Subcutaneous adipose tissue (tissue), 4 donors: Measurements from ENCODE around the gene UNG. TPM values are rescaled to one million over a fixed set of nuclear protein-coding genes. Genes with fewer than 3 reads are reported as not detected.

Experiments used
- total RNA-seq, 4 donors: library from RNA; depleted of rRNA; stranded (reverse); fragments of >200 nt; gene quantifications; one replicate each; pipeline ENCODE4 v1.1.0, GENCODE V29; 2016
- TF ChIP-seq, protein P1 (sequence below): fragments of 450-650 bp; IDR thresholded peaks from one replicate; pipeline ENCODE4 v1.5.1; 2016; ENCODE audit warnings: low read depth, mild to moderate bottlenecking, control low read depth, antibody characterized with exemption, moderate library complexity

UNG gene
- total RNA-seq, 4 donors from 2014 or later: 24.1 to 39.6 (median 31.6) TPM

DNA sequence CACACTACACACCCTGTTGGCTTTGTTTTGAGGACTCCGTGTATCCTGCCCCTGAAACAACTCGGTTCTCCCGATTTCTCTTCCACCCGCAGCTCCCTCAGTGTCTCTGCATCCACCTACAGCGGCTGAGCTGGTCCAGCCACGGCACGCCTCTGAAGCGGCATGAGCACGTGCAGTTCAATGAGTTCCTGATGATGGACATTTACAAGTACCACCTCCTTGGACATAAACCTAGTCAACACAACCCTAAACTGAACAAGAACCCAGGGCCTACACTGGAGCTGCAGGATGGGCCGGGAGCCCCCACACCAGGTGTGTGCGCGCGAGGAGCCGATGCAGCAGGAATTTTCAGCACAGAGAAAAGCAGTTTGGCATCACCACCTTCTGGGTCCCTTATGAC lies 14.6 kb upstream of the UNG start:
- TF ChIP-seq, protein P1, sequence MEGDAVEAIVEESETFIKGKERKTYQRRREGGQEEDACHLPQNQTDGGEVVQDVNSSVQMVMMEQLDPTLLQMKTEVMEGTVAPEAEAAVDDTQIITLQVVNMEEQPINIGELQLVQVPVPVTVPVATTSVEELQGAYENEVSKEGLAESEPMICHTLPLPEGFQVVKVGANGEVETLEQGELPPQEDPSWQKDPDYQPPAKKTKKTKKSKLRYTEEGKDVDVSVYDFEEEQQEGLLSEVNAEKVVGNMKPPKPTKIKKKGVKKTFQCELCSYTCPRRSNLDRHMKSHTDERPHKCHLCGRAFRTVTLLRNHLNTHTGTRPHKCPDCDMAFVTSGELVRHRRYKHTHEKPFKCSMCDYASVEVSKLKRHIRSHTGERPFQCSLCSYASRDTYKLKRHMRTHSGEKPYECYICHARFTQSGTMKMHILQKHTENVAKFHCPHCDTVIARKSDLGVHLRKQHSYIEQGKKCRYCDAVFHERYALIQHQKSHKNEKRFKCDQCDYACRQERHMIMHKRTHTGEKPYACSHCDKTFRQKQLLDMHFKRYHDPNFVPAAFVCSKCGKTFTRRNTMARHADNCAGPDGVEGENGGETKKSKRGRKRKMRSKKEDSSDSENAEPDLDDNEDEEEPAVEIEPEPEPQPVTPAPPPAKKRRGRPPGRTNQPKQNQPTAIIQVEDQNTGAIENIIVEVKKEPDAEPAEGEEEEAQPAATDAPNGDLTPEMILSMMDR: no peak

DNA sequence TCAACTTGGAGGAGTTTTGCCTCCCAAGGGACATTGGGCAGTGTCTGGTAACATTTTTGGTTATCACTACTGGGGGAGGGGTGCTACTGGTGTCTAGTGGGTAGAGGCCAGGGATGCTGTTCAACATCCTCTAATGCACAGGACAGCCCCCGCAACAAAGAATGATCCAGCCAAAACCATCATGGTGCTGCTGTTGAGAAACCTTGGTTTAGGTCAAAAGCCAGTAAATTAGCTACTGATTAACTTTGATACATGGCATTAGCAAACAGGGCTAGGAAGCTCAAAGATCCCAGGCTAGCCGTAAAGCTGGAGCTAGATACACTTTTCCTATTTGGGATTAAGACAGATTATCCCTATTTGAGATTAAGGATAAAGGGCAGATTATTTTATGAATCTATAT lies 13.0 kb upstream of the UNG start:
- TF ChIP-seq, protein P1: no peak

DNA sequence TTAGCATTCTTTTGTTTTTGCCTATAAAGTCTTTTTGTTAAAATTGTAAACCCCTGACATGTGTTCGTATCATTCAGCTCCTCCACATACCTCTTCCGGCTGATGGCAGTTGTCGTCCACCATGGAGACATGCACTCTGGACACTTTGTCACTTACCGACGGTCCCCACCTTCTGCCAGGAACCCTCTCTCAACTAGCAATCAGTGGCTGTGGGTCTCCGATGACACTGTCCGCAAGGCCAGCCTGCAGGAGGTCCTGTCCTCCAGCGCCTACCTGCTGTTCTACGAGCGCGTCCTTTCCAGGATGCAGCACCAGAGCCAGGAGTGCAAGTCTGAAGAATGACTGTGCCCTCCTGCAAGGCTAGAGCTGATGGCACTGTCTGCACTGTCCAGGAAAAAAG lies 11.8 kb upstream of the UNG start:
- TF ChIP-seq, protein P1: no peak

DNA sequence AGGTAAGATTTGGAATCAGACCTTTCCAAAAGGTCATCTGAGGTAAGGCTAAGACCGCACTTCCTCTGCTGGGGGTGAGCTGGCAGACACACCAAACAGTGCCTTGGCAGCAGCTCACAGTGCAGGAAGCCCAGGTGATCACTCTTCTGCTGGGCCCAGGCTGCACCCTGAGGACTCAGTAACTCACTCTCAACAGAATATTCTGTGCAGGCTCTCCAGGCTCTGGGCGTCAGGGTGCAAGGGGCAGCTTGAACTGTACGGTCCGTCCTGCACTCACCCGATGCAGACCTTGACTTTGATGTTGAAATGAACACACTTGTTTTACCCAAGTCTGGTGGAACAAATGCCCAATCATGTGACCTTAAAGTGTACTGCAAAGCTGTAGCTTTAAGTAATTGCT lies 10.1 kb upstream of the UNG start:
- TF ChIP-seq, protein P1: no peak

DNA sequence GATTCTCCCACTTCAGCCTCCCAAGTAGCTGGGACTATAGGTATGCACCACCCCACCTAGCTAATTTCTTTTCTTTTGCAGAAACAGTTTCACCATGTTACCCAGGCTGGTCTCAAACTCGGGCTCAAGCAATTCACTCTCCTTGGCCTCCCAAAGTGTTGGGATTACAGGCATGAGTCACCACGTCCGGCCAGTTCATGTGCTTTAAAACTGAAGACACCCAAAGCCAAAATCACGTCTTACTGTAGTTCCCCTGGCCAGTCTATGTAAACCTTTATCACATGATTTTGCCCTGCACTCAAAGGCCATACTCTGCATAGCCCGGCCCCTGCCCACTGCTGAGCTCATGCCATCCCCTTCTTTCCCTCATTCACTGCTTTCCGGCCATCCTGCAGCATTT lies 8.6 kb upstream of the UNG start:
- TF ChIP-seq, protein P1: no peak

DNA sequence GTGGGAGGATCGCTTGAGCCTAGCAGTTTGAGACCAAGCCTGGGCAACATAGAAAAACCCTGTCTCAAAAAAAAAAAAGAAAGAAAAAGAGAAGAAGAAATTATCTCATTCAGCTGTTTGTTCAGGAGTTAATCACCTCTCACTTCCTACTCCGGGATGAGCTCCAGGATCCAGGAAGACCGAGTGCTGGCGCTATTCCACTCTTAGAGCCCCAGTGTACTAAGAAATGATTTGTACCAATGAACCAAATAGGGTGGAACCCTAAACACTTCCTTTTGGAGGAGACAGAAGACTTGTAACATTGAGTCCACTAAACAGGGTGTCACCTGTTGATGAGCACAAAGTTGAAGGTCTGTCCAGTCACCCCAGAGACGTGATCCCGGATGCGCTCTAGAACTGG lies 7.7 kb upstream of the UNG start:
- TF ChIP-seq, protein P1: no peak

DNA sequence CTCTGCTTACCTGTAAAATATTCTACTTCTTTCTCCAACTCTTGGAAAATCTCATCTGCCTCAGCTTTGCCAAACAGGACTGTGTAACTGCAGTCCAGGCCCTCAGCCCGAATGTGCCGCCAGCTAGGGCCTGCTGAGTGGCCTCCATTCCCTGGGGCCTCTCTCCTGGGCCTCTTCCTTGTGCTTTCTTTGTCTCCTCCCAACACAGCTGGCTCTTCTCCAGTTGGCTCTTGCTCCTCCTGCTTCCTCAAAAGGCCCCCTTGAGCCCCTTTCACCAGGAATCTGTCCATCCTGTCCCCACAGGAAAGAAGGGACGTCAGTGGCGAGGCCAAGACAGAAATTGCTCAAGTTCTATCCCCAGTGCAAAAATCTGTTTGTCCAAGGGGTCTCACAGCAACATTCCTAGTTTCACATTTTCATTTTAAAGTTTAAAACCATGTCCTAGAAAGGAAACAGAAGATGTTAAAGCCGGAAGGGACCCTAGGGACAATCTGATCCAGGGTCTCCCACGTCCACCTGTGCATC lies 4.8 kb upstream of the UNG start:
- TF ChIP-seq, protein P1: no peak
